ENCODE results near the gene HDAC9. TPM values are rescaled to one million over a fixed set of nuclear protein-coding genes. Genes with fewer than 3 reads are reported as not detected.

Gene HDAC9
- polyA plus RNA-seq, 1 of the 3 experiments (the other 2 are of a cell fraction) = 11.6 TPM

DNA sequence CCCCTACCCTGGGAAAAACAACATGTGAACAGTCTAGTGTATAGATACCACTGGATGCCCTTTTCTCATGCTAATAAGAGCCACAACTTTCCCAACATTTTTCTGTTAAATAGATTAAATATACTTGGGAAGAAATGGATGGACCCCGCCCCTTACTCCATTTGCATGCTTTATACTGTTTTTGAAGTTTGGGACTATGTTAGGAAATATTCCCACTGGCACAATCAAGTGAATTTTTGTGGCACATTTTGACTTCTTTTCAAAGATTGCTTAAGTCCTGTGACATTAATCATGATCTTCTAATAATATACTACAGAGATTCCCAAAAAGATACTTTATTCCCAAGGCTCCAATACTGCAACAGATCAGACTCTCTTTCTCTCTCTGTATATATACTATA, 405.3 kb downstream of the HDAC9 start:
- POLR2A ChIA-PET = no interaction called here
- H2AFZ ChIP-seq (ENCODE audit: low read depth) = no peak overlapping the region
- 91% methylated on average over 1 of the region's 1 CpG for WGBS (ENCODE audit: low lambda C conversion rate)
- no peaks in the 10 kb centered on the region for H3K9me3 ChIP-seq
- no peaks in the 10 kb centered on the region for H4K20me1 ChIP-seq (ENCODE audit: insufficient read depth)
- no peaks in the 10 kb centered on the region for H3K79me2 ChIP-seq (ENCODE audit: insufficient read depth)
- H3K4me3 ChIP-seq (ENCODE audit: low read depth in 2 of 2, low read length in 1 of 2) = no peak overlapping the region
- H3F3A ChIP-seq (replicated peaks; ENCODE audit: insufficient read depth) = peaks cover 10% of the 10 kb centered on the region
- peak overlapping the region in 1 of 2 experiments; percentile 78; a peak in 2 of 4 replicates for H3K27ac ChIP-seq (ENCODE audit: low read depth in 2 of 2, low read length in 1 of 2)
- DNase-seq = no peak
- CTCF ChIA-PET = interaction anchor here (0.9 to 1.2 kb wide), 2 partner anchors 28 to 219 kb away, joined by 3 read pairs; no protein-coding TSS in a partner anchor
- H3K27me3 ChIP-seq (ENCODE audit: insufficient read depth) = no peaks in the 10 kb centered on the region
- peaks cover 8 to 30% of the 10 kb centered on the region in 2 experiments; a peak in 3 of 4 replicates for H3K4me1 ChIP-seq (ENCODE audit: control insufficient read depth in 1 of 2, insufficient read depth in 2 of 2, low read depth in 1 of 2, low read length in 1 of 2)
- H3K9me2 ChIP-seq = no peaks in the 10 kb centered on the region
- H3K4me2 ChIP-seq = no peak overlapping the region
- TF ChIP-seq SIN3A (IDR thresholded peaks at IDR 0.05; ENCODE audit: borderline replicate concordance, low read depth, low read length) (no peak), MEF2A (IDR thresholded peaks at IDR 0.05; ENCODE audit: borderline replicate concordance, low read depth) (no peak), NRF1 (IDR thresholded peaks at IDR 0.05; ENCODE audit: low read depth, low read length) (no peak), JUND (IDR thresholded peaks at IDR 0.05) (no peak)
- TF ChIP-seq, protein P1, sequence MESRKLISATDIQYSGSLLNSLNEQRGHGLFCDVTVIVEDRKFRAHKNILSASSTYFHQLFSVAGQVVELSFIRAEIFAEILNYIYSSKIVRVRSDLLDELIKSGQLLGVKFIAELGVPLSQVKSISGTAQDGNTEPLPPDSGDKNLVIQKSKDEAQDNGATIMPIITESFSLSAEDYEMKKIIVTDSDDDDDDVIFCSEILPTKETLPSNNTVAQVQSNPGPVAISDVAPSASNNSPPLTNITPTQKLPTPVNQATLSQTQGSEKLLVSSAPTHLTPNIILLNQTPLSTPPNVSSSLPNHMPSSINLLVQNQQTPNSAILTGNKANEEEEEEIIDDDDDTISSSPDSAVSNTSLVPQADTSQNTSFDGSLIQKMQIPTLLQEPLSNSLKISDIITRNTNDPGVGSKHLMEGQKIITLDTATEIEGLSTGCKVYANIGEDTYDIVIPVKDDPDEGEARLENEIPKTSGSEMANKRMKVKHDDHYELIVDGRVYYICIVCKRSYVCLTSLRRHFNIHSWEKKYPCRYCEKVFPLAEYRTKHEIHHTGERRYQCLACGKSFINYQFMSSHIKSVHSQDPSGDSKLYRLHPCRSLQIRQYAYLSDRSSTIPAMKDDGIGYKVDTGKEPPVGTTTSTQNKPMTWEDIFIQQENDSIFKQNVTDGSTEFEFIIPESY (IDR thresholded peaks at IDR 0.05; ENCODE audit: borderline replicate concordance, low read depth) = no peak
- no peak overlapping the region for H3K9ac ChIP-seq
- no peaks in the 10 kb centered on the region for H3K36me3 ChIP-seq (replicated peaks in 1 of 2; ENCODE audit: control insufficient read depth in 1 of 2, insufficient read depth in 2 of 2, low read length in 1 of 2)

DNA sequence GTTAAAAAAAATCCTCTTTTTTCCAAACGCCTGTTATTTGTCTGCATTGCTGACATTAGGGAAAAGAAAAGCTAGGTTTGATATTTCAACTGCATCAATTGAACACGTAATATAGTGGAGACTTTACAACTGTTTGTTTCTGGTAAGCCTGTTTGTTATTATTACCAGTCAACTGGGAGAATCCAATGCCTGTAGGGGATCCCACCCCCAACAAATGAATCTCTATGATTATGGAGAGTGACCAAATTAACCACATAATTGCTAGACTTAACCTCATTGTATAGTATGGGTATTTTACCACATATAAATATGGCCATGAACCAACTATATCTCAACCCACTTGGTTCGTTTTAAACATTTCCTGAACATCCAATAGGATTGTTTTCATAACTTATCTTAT, 405.8 kb downstream of the HDAC9 start:
- Histone ChIP-seq H3K27me3 (ENCODE audit: insufficient read depth) (no peaks in the 10 kb centered on the region), H2AFZ (ENCODE audit: low read depth) (no peak overlapping the region), H3K9ac (no peak overlapping the region), H3K27ac (ENCODE audit: low read depth in 2 of 2, low read length in 1 of 2) (peak overlapping the region in 1 of 2 experiments; percentile 67; a peak in 2 of 4 replicates), H3K79me2 (ENCODE audit: insufficient read depth) (no peaks in the 10 kb centered on the region), H3K9me3 (no peaks in the 10 kb centered on the region), H3K36me3 (replicated peaks in 1 of 2; ENCODE audit: control insufficient read depth in 1 of 2, insufficient read depth in 2 of 2, low read length in 1 of 2) (no peaks in the 10 kb centered on the region), H3K4me3 (ENCODE audit: low read depth in 2 of 2, low read length in 1 of 2) (no peak overlapping the region), H3K9me2 (no peaks in the 10 kb centered on the region), H3F3A (replicated peaks; ENCODE audit: insufficient read depth) (peaks cover 5% of the 10 kb centered on the region), H4K20me1 (ENCODE audit: insufficient read depth) (no peaks in the 10 kb centered on the region), H3K4me2 (no peak overlapping the region), H3K4me1 (ENCODE audit: control insufficient read depth in 1 of 2, insufficient read depth in 2 of 2, low read depth in 1 of 2, low read length in 1 of 2) (peaks cover 5 to 27% of the 10 kb centered on the region in 2 experiments; a peak in 3 of 4 replicates)
- ChIA-PET POLR2A (no interaction called here), CTCF (interaction anchor here (0.9 to 1.2 kb wide), 2 partner anchors 27 to 218 kb away, joined by 3 read pairs; no protein-coding TSS in a partner anchor)
- DNase-seq = no peak
- no peak for TF ChIP-seq SIN3A (IDR thresholded peaks at IDR 0.05; ENCODE audit: borderline replicate concordance, low read depth, low read length)
- TF ChIP-seq, protein P2, sequence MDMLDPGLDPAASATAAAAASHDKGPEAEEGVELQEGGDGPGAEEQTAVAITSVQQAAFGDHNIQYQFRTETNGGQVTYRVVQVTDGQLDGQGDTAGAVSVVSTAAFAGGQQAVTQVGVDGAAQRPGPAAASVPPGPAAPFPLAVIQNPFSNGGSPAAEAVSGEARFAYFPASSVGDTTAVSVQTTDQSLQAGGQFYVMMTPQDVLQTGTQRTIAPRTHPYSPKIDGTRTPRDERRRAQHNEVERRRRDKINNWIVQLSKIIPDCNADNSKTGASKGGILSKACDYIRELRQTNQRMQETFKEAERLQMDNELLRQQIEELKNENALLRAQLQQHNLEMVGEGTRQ (IDR thresholded peaks at IDR 0.05; ENCODE audit: borderline replicate concordance, low read depth, low read length) = no peak
- TF ChIP-seq RXRA (IDR thresholded peaks at IDR 0.05; ENCODE audit: borderline replicate concordance, low read depth) = no peak
- no peak for TF ChIP-seq FOXJ3 (CRISPR knock-in tag; IDR thresholded peaks at IDR 0.05)
- 77% methylated on average over 3 of the region's 3 CpGs for WGBS (ENCODE audit: low lambda C conversion rate)

All from SK-N-SH (cell line).